GM19035 (cell line): ENCODE results near the gene EXOC2.

ENCODE experiments used
- ATAC-seq: cut with Tn5 transposase; IDR thresholded peaks from one replicate; pipeline ENCODE4 v1.9.1; 2021; ENCODE audit not compliant: unreplicated experiment

Gene EXOC2

GRCh38 chr6:528989-529388 is 163.9 kb downstream of the EXOC2 start:
- no peak for ATAC-seq

- no peak for ATAC-seq
These were observed 164.8 kb downstream of the EXOC2 start for GRCh38 chr6:527989-528673.

- no peak for ATAC-seq
These were observed 168.1 kb downstream of the EXOC2 start for GRCh38 chr6:524803-525202.

- no peak for ATAC-seq
These were observed 172.1 kb downstream of the EXOC2 start for GRCh38 chr6:520820-521219.

- no peak for ATAC-seq
These were observed 174.7 kb downstream of the EXOC2 start for GRCh38 chr6:518218-518617.

- ATAC-seq = no peak
These were observed 176.7 kb downstream of the EXOC2 start for GRCh38 chr6:516213-516612.

- no peak for ATAC-seq
These were observed 177.7 kb downstream of the EXOC2 start for GRCh38 chr6:515267-515666.

- no peak for ATAC-seq
These were observed 178.5 kb downstream of the EXOC2 start for GRCh38 chr6:514396-514978.

- ATAC-seq = no peak
These were observed 179.0 kb downstream of the EXOC2 start for GRCh38 chr6:513961-514360.

GRCh38 chr6:513058-513457 is 179.9 kb downstream of the EXOC2 start:
- ATAC-seq = no peak

- no peak for ATAC-seq
These were observed 181.3 kb downstream of the EXOC2 start for GRCh38 chr6:511488-512137.

- no peak for ATAC-seq
These were observed 183.3 kb downstream of the EXOC2 start for GRCh38 chr6:509676-510075.

- ATAC-seq = no peak
These were observed 184.3 kb downstream of the EXOC2 start for GRCh38 chr6:508614-509013.

- ATAC-seq = no peak
These were observed 184.9 kb downstream of the EXOC2 start for GRCh38 chr6:508006-508405.

GRCh38 chr6:506920-507622 is 185.9 kb downstream of the EXOC2 start:
- no peak for ATAC-seq

GRCh38 chr6:506508-506907 is 186.4 kb downstream of the EXOC2 start:
- no peak for ATAC-seq

GRCh38 chr6:505374-505773 is 187.6 kb downstream of the EXOC2 start:
- ATAC-seq = no peak

- no peak for ATAC-seq
These were observed 188.4 kb downstream of the EXOC2 start for GRCh38 chr6:504446-504980.

GRCh38 chr6:503610-504362 is 189.2 kb downstream of the EXOC2 start:
- no peak for ATAC-seq

GRCh38 chr6:502761-503160 is 190.2 kb downstream of the EXOC2 start:
- no peak for ATAC-seq
